GM12892 (cell line): Measurements from ENCODE around the gene SLC13A3.

Experiments used
- POLR2A ChIP-seq: IDR thresholded peaks from 2 replicates; pipeline ENCODE4 v1.6.1; 2011; ENCODE audit warnings: low read depth, low read length, control low read depth
- POLR2AphosphoS5 ChIP-seq: IDR thresholded peaks from 2 replicates; pipeline ENCODE4 v1.6.1; 2011; ENCODE audit warnings: low read depth, low read length, control low read depth
- TAF1 ChIP-seq: IDR thresholded peaks from 2 replicates; pipeline ENCODE4 v1.6.1; 2011; ENCODE audit warnings: low read depth, mild to moderate bottlenecking, control low read depth, low read length, borderline replicate concordance

- TF ChIP-seq POLR2AphosphoS5 (no peak), POLR2A (no peak), TAF1 (no peak)
These were observed 60.8 kb downstream of the SLC13A3 start for GRCh38 chr20:46590443-46590842.
